ENCODE results near the gene MYH9. TPM values are rescaled to one million over a fixed set of nuclear protein-coding genes. Genes with fewer than 3 reads are reported as not detected.

MYH9 gene
- total RNA-seq, 1 donor from 2014 or later, result 633 TPM

GRCh38 chr22:36233796-36234195, 154.0 kb downstream of the MYH9 start:
- DNase-seq, result no peak
- Mint-ChIP-seq H3K27ac (peak overlapping the region; percentile 81), H3K9me3 (peaks cover 10% of the 10 kb centered on the region), H3K4me1 (peaks cover 46% of the 10 kb centered on the region), H3K4me3 (no peak overlapping the region), H3K27me3 (no peaks in the 10 kb centered on the region), H3K36me3 (ENCODE audit: low read depth) (peaks cover 85% of the 10 kb centered on the region)
- intact Hi-C loops (cut with micrococcal nuclease), result no loop called here

- intact Hi-C loops (cut with micrococcal nuclease), result no loop called here
- peak overlapping the region; percentile 17 for H3K27ac Mint-ChIP-seq
- H3K4me3 Mint-ChIP-seq, result no peak overlapping the region
- H3K36me3 Mint-ChIP-seq (ENCODE audit: low read depth), result peaks cover 89% of the 10 kb centered on the region
- peaks cover 10% of the 10 kb centered on the region for H3K9me3 Mint-ChIP-seq
- H3K27me3 Mint-ChIP-seq, result no peaks in the 10 kb centered on the region
- DNase-seq, result no peak
- H3K4me1 Mint-ChIP-seq, result peaks cover 43% of the 10 kb centered on the region
Measured at GRCh38 chr22:36232715-36233401, 154.9 kb downstream of the MYH9 start.

Other genes with a start within 250 kb of the MYH9 start
- gene APOL3, start 227.2 kb downstream of the MYH9 start, total RNA-seq, result 42.2 and 44.8 TPM in 2 replicates
- 0.17 TPM in 1 of 2 replicates, not detected in the other for gene APOL4, start 186.2 kb downstream of the MYH9 start, total RNA-seq
- 52.0 and 58.6 TPM in 2 replicates for gene APOL2, start 148.4 kb downstream of the MYH9 start, total RNA-seq
- 36.2 and 37.3 TPM in 2 replicates for gene APOL1, start 134.8 kb downstream of the MYH9 start, total RNA-seq
- gene TXN2, start 93.7 kb upstream of the MYH9 start, total RNA-seq, result 96.5 and 98.7 TPM in 2 replicates
- gene FOXRED2, start 119.1 kb upstream of the MYH9 start, total RNA-seq, result 25.4 and 26.3 TPM in 2 replicates
- gene EIF3D, start 141.2 kb upstream of the MYH9 start, total RNA-seq, result 353 and 367 TPM in 2 replicates

Measured in activated CD4-positive, alpha-beta T cell treated with anti-CD3 and anti-CD28 coated beads, Interleukin-2, amount 10 ng/mL, durations not matched to agents 24 days and 14 days (primary cell).